Uterus (tissue), 4 donors: ENCODE measurements around the gene LGALS9B. TPM values are rescaled to one million over a fixed set of nuclear protein-coding genes. Genes with fewer than 3 reads are reported as not detected.
"Not testable (repeated sequence)": the region's sequence is repeated elsewhere in the genome, so short reads cannot be mapped to it uniquely, and the experiment has no call there.

Source experiments
- DNase-seq, 2 donors: peaks; one replicate each; pipeline ENCODE4 v3.0.0-alpha.2; 2019 to 2020
- H3K27ac ChIP-seq, 2 donors: fragments of 200-600 bp; sonication (generic); 1 replicate in 1 of 2; 2 replicates in 1 of 2; pipeline ENCODE4 v1.5.1; 2016 to 2018
- H3K27me3 ChIP-seq, 2 donors: fragments of 200-600 bp; sonication (generic); one replicate each; pipeline ENCODE4 v1.5.1; 2018 to 2019; ENCODE audit warnings: control low read depth in 1 of 2
- H3K36me3 ChIP-seq, 2 donors: fragments of 200-600 bp; sonication (generic); one replicate each; pipeline ENCODE4 v1.5.1; 2019; ENCODE audit warnings: control low read depth in 1 of 2
- H3K4me1 ChIP-seq, 2 donors: fragments of 200-600 bp; sonication (generic); one replicate each; pipeline ENCODE4 v1.5.1; 2018 to 2019; ENCODE audit warnings: control low read depth in 1 of 2
- H3K4me3 ChIP-seq, 2 donors: fragments of 200-600 bp; sonication (generic); 1 replicate in 1 of 2; 2 replicates in 1 of 2; pipeline ENCODE4 v1.5.1; 2018 to 2019; ENCODE audit warnings: mild to moderate bottlenecking in 1 of 2
- H3K9me3 ChIP-seq, 2 donors: fragments of 200-600 bp; sonication (generic); one replicate each; pipeline ENCODE4 v1.5.1; 2019; ENCODE audit warnings: control low read depth in 1 of 2
- intact Hi-C: fragments of 100-400 bp; cut with DNase I; formaldehyde crosslinking; loops from one replicate; pipeline ENCODE4 v1.15.1; 2023; ENCODE audit warnings: low total_unique reads
- total RNA-seq, 4 donors: library from RNA; depleted of rRNA in 3 of 4; stranded (reverse); fragments of >200 nt in 3 of 4; gene quantifications; one replicate each; pipeline versions ENCODE4 v1.1.0 to v1.2.4, GENCODE V29; 2014 to 2023
- donor health status: DM: yes; HTN: yes; CAD: no.

LGALS9B gene
- total RNA-seq, 4 donors from 2014 or later = not detected

DNA sequence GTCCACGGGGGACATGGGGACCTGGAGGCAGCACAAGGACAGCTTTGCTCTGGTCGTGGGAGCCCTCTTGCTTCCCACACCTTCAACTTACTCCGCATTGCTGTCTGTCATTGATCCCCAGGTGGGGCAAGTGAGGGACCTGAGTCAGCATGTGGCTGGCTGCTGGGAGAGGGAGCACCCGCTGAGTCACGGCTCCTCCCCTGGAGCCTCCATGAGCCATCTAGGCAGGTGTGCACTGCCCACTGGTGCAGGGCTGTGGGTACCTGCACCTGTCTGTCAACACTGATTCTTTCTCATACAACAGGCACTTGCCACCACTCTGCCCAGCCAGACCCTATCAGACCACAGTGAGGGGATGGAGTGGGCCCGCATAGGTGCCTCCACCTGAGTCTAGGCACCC lies 24.8 kb upstream of the LGALS9B start:
- H3K4me3 ChIP-seq, H3K4me1 ChIP-seq, H3K27ac ChIP-seq, DNase-seq, H3K36me3 ChIP-seq, intact Hi-C loops, H3K27me3 ChIP-seq, H3K9me3 ChIP-seq: not testable (repeated sequence)

DNA sequence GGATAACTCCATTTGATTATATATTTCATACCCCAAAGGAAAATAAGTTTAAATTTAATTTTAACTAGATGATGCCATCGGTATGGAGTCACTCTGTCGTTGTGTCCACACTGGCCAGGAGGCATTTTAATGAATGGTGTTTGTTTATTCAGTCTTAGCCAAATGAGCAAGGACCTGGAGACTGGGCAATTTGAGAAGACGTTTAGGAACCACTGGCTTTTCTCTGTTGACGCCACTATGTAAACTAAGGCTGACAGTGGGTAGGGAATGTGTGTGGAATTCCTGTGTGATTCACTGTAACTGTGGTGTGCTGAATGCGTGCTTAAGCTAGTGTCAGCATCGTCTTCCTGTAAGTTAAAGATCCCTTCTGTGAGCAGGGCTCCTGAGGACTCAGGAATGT lies 17.6 kb upstream of the LGALS9B start:
- intact Hi-C loops, H3K27ac ChIP-seq, H3K4me1 ChIP-seq, H3K36me3 ChIP-seq, H3K9me3 ChIP-seq, H3K4me3 ChIP-seq, H3K27me3 ChIP-seq, DNase-seq: not testable (repeated sequence)

DNA sequence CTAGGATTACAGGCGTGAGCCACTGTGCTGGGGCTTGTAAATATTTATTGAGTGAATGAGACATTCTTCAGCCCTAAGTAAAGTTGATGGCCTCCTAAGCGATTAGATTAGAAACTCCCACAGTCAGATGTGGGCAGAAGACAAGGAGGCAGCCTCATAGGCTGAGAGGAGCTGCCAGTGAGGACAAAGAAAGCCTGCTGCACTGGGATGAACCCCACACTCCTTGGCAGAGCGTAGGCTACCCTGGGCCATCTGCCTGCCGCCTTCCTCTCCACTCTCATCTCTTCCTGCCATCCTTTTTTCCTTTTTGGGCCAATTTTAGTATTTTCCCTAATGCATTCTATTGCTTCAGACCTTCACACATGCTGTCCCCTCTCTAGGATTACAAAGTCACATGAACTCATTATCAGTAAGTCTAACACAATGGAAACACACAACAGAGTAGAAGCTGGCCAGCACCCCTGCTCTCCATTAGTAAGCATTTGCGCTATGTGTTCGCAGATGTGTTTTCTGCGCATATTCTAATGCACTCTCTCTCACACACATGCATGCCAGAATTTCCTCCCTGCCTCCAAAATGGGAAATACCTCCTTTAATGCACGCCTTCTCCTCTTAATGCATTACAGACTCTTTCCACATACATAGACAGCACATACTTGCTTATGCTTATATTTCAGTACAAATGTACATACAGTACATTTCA lies 12.7 kb upstream of the LGALS9B start:
- H3K27me3 ChIP-seq, H3K4me1 ChIP-seq, DNase-seq, H3K9me3 ChIP-seq, H3K36me3 ChIP-seq, intact Hi-C loops, H3K27ac ChIP-seq, H3K4me3 ChIP-seq: not testable (repeated sequence)

GRCh38 chr17:20477398-20478071 lies 10.2 kb upstream of the LGALS9B start:
- H3K4me1 ChIP-seq, H3K4me3 ChIP-seq, H3K27me3 ChIP-seq, H3K9me3 ChIP-seq, intact Hi-C loops, H3K36me3 ChIP-seq, H3K27ac ChIP-seq, DNase-seq: not testable (repeated sequence)

GRCh38 chr17:20475137-20475831 lies 7.9 kb upstream of the LGALS9B start:
- H3K9me3 ChIP-seq, intact Hi-C loops, H3K27me3 ChIP-seq, H3K4me3 ChIP-seq, H3K27ac ChIP-seq, H3K4me1 ChIP-seq, H3K36me3 ChIP-seq, DNase-seq: not testable (repeated sequence)

DNA sequence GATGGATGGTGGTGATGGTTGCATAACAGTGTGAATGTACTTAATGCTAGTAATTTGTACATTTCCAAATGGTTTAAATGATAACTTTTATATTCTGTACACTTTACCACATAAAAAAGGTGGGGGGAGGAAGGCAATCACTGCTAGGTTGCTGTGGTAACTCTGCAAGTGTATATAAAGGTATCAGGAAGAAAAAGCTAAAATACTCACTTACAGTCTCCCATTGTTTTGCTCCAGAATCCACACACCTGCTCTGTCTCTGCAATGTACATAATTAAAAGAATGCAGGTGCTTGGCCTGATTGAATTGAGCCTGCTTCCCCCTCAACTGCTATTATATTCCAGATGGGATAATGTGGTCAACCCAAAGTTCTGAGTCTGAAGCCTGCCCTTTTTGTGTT lies 6.7 kb upstream of the LGALS9B start:
- H3K36me3 ChIP-seq, H3K27me3 ChIP-seq, H3K4me3 ChIP-seq, intact Hi-C loops, H3K9me3 ChIP-seq, DNase-seq, H3K27ac ChIP-seq, H3K4me1 ChIP-seq: not testable (repeated sequence)

GRCh38 chr17:20469946-20470345 lies 2.6 kb upstream of the LGALS9B start:
- H3K36me3 ChIP-seq, H3K4me3 ChIP-seq, DNase-seq, H3K4me1 ChIP-seq, H3K27ac ChIP-seq, intact Hi-C loops, H3K27me3 ChIP-seq, H3K9me3 ChIP-seq: not testable (repeated sequence)

DNA sequence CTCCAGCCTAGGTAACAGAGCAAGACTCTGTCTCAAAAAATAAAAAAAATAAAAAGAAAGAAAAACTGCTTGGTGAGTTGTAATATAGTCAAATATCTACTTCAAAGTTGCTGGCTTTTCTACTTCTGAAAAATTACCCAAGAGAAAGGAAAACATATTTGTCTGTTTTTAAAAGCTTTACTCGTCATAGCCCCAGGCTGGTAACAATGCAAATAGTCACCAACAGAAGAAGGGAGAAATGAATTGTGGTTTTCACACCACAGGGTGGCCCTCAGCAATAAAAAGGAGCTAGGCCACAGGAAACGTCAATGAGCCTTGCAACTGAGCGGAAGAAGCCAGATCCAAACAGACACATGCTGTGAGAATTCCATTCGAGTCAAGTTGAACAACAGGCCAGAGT lies 1.8 kb upstream of the LGALS9B start:
- H3K4me3 ChIP-seq, H3K4me1 ChIP-seq, H3K27ac ChIP-seq, DNase-seq, H3K27me3 ChIP-seq, intact Hi-C loops, H3K9me3 ChIP-seq, H3K36me3 ChIP-seq: not testable (repeated sequence)

DNA sequence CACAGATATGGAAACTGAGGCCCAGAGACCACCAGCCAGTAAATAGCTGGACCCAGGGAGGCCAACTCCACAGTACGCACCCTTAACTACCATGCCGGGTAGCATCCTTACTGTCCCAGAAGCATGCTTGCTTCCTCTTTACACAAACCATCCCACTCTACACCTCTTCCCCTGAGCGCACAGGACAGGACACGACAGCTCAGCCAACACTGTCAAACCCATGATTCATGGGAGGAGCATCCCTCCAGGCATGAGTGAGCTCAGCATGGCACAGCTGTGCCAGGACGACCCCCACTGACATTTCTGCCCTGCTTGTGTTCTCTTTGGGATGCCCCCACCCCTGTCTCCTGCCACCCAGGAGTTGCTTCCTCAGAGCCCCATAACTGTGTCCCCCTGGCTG lies 340 bp downstream of the LGALS9B start:
- H3K9me3 ChIP-seq, H3K36me3 ChIP-seq, H3K27me3 ChIP-seq, H3K27ac ChIP-seq, intact Hi-C loops, H3K4me3 ChIP-seq, DNase-seq, H3K4me1 ChIP-seq: not testable (repeated sequence)

DNA sequence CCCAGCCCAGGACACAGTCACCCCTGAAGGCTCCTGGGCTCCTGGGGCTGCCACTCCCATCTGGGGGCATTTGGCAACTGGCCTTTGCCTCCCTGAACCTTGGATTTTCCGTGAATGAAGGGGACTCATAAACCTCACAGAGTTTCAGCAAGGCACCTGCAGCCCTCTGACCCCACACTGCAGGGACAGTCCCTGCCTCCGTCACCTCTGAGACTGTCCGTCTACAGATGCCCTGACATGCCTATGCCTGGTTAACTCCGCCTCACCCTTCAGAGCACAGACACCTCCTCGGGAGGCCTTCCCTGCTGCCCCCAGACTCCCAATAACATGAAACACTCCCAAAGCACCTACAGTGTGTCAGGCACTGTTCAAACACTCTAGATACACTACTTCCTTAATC lies 786 bp downstream of the LGALS9B start:
- intact Hi-C loops, DNase-seq, H3K4me1 ChIP-seq, H3K36me3 ChIP-seq, H3K27ac ChIP-seq, H3K4me3 ChIP-seq, H3K9me3 ChIP-seq, H3K27me3 ChIP-seq: not testable (repeated sequence)

- H3K27ac ChIP-seq, H3K36me3 ChIP-seq, intact Hi-C loops, H3K9me3 ChIP-seq, H3K4me3 ChIP-seq, H3K4me1 ChIP-seq, DNase-seq, H3K27me3 ChIP-seq: not testable (repeated sequence)
Observed at GRCh38 chr17:20465535-20465934, 1.8 kb downstream of the LGALS9B start.

DNA sequence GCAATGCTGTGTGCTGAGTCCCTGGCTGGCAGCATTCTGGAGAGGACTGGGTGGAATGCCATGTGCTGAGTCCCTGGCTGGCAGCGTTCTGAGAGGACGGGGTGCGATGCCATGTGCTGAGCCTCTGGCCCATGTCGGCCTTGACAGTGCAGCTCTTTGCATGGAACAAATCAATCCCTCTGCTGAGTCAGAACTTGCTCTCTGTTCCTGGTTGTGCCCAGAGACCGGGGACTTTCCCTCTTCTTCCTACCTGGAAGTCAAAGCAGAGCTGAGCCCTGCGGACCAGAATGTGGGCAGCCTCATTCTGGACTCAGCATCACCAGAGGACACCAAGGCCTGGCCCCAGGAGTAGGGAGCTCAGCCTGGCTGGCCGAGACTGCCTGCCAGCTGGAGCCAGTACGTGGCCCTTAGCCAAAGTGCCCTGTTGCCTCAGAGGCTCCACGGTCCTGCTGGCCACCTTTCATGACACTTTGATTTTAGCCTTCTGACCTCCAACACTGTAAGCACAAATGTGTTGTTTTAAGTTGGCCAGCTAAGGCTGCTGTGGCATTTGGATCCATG lies 2.4 kb downstream of the LGALS9B start:
- DNase-seq, H3K27ac ChIP-seq, intact Hi-C loops: not testable (repeated sequence)

DNA sequence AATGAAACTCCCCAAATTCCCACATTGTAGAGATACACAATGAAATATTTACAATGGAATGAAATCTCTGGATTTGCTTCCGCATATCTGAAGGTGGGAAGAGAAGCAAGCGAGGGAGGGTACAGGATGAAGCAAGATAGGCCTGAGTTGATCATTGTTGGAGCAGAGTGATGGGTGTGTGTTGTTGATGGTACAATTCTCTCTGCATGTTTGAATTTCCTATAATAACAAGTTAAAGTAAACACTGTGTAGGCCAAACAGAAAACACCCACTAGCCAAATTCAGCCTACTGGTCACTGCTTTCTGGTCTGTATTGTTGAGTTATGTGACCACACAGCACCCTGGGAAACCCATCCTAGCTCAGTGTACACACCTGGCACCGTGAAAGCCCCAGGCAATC lies 5.2 kb downstream of the LGALS9B start:
- H3K27ac ChIP-seq, H3K36me3 ChIP-seq, DNase-seq, H3K27me3 ChIP-seq, intact Hi-C loops, H3K4me1 ChIP-seq, H3K4me3 ChIP-seq, H3K9me3 ChIP-seq: not testable (repeated sequence)

More for the DNA sequence above, 2.4 kb downstream of the LGALS9B start:
- not testable (repeated sequence) for H3K27me3 ChIP-seq, H3K36me3 ChIP-seq, H3K4me3 ChIP-seq, H3K9me3 ChIP-seq, H3K4me1 ChIP-seq
